SK-N-SH (cell line): ENCODE measurements around the gene ZNF628. TPM values are rescaled to one million over a fixed set of nuclear protein-coding genes. Genes with fewer than 3 reads are reported as not detected.

Experiments used
- CTCF ChIA-PET: fragments of 300-600, 350-600 bp; formaldehyde crosslinking; extraction: SDS; loops from one replicate; lab custom pipeline; 2021; lab: Yijun Ruan, JAX
- POLR2A ChIA-PET: fragments of 350-600 bp; sonication (Branson Sonifier 250); formaldehyde crosslinking; extraction: SDS; loops from one replicate; lab custom pipeline; 2020; ENCODE audit warnings: antibody characterized with exemption, inconsistent platforms; lab: Yijun Ruan, JAX
- DNase-seq: peaks from one replicate; pipeline ENCODE4 v3.0.0; 2012
- H2AFZ ChIP-seq: fragments of 200-600 bp; sonication (generic); 2 replicates; pipeline ENCODE4 v1.8.1; 2016; ENCODE audit warnings: antibody characterized with exemption, mild to moderate bottlenecking, low read depth
- H3F3A ChIP-seq: fragments of 200-600 bp; sonication (generic); replicated peaks from 2 replicates; pipeline ENCODE3; 2016; ENCODE audit warnings: antibody characterized with exemption, mild to moderate bottlenecking; ENCODE audit not compliant: insufficient read depth
- H3K27ac ChIP-seq, 2 experiments: fragments of 200-500 bp in 1 of 2; fragments of 200-600 bp in 1 of 2; sonication (Bioruptor generic) in 1 of 2; sonication (generic), shearing (Covaris generic) in 1 of 2; 2 replicates each; pipeline versions ENCODE4 v1.5.1 to v1.6.1; 2014 to 2016; ENCODE audit warnings: low read depth in 2 of 2, inconsistent platforms in 1 of 2, low read length in 1 of 2, mild to moderate bottlenecking in 1 of 2, mixed read lengths in 1 of 2
- H3K27me3 ChIP-seq: fragments of 200-600 bp; sonication (generic), shearing (Covaris generic); 2 replicates; pipeline ENCODE4 v1.6.1; 2016; ENCODE audit warnings: mixed run types; ENCODE audit not compliant: insufficient read depth
- H3K36me3 ChIP-seq, 2 experiments: fragments of 200-500 bp in 1 of 2; fragments of 200-600 bp in 1 of 2; sonication (Bioruptor generic) in 1 of 2; sonication (generic) in 1 of 2; replicated peaks in 1 of 2; 2 replicates each; pipeline versions ENCODE3 to v1.5.1; 2014 to 2016; ENCODE audit warnings: low read length in 1 of 2, mild to moderate bottlenecking in 1 of 2; ENCODE audit not compliant: insufficient read depth in 2 of 2, control insufficient read depth in 1 of 2
- H3K4me1 ChIP-seq, 2 experiments: fragments of 200-500 bp in 1 of 2; fragments of 200-600 bp in 1 of 2; sonication (Bioruptor generic) in 1 of 2; sonication (generic), shearing (Covaris generic) in 1 of 2; 2 replicates each; pipeline versions ENCODE4 v1.5.1 to v1.6.1; 2014 to 2016; ENCODE audit warnings: low read depth in 1 of 2, low read length in 1 of 2, mixed run types in 1 of 2; ENCODE audit not compliant: insufficient read depth in 2 of 2, control insufficient read depth in 1 of 2
- H3K4me2 ChIP-seq: fragments of 200-600 bp; sonication (generic), shearing (Covaris generic); 2 replicates; pipeline ENCODE4 v1.6.1; 2017; ENCODE audit warnings: mixed run types
- H3K4me3 ChIP-seq, 2 experiments: fragments of 200-500 bp in 1 of 2; fragments of 200-600 bp in 1 of 2; sonication (Bioruptor generic) in 1 of 2; sonication (generic), shearing (Covaris generic) in 1 of 2; 2 replicates each; pipeline versions ENCODE4 v1.5.1 to v1.8.1; 2014 to 2016; ENCODE audit warnings: low read depth in 2 of 2, inconsistent platforms in 1 of 2, low read length in 1 of 2, mild to moderate bottlenecking in 1 of 2, mixed read lengths in 1 of 2, moderate library complexity in 1 of 2
- H3K79me2 ChIP-seq: fragments of 200-600 bp; sonication (generic); 2 replicates; pipeline ENCODE4 v1.8.1; 2017; ENCODE audit warnings: mild to moderate bottlenecking; ENCODE audit not compliant: insufficient read depth
- H3K9ac ChIP-seq: fragments of 200-600 bp; sonication (generic); 2 replicates; pipeline ENCODE4 v1.6.1; 2017; ENCODE audit warnings: mixed run types
- H3K9me2 ChIP-seq: fragments of 200-600 bp; sonication (generic); 2 replicates; pipeline ENCODE4 v1.6.1; 2017; ENCODE audit warnings: mixed run types
- H3K9me3 ChIP-seq: fragments of 200-600 bp; sonication (generic); 2 replicates; pipeline ENCODE4 v1.6.1; 2017; ENCODE audit warnings: mixed run types, mild to moderate bottlenecking, moderate library complexity
- H4K20me1 ChIP-seq: fragments of 200-600 bp; sonication (generic); 2 replicates; pipeline ENCODE4 v1.6.1; 2017; ENCODE audit warnings: mild to moderate bottlenecking, mixed run types; ENCODE audit not compliant: insufficient read depth
- CTCF ChIP-seq: fragments of 200-600 bp; sonication (generic); IDR thresholded peaks from 2 replicates; pipeline ENCODE4 v1.6.1; 2017; ENCODE audit warnings: antibody characterized with exemption, mild to moderate bottlenecking, moderate library complexity
- MAX ChIP-seq: IDR thresholded peaks from 2 replicates; pipeline ENCODE4 v1.4.0; 2012; ENCODE audit warnings: low read depth
- NFIC ChIP-seq: IDR thresholded peaks from 2 replicates; pipeline ENCODE4 v1.4.0; 2012; ENCODE audit warnings: borderline replicate concordance
- POLR2AphosphoS5 ChIP-seq: IDR thresholded peaks from 2 replicates; pipeline ENCODE4 v1.6.1; 2012; ENCODE audit warnings: low read depth, low read length
- RCOR1 ChIP-seq: fragments of 150-350 bp; IDR thresholded peaks from 2 replicates; pipeline ENCODE4 v1.6.1; 2017; ENCODE audit warnings: antibody characterized with exemption, low read length
- REST ChIP-seq: IDR thresholded peaks from 2 replicates; pipeline ENCODE4 v1.6.1; 2012; ENCODE audit warnings: mild to moderate bottlenecking, low read depth, low read length, moderate library complexity
- SIN3A ChIP-seq: IDR thresholded peaks from 2 replicates; pipeline ENCODE4 v1.6.1; 2012; ENCODE audit warnings: low read depth, mild to moderate bottlenecking, low read length, moderate library complexity, borderline replicate concordance
- TEAD4 ChIP-seq: IDR thresholded peaks from 2 replicates; pipeline ENCODE4 v1.4.0; 2012; ENCODE audit warnings: mild to moderate bottlenecking, borderline replicate concordance; ENCODE audit not compliant: insufficient read depth
- USF2 ChIP-seq: fragments of 150-350 bp; IDR thresholded peaks from 2 replicates; pipeline ENCODE4 v1.6.1; 2017; ENCODE audit warnings: antibody characterized with exemption, low read length, low read depth, borderline replicate concordance
- WGBS: methylation state at CpG from one replicate; pipeline ENCODE4 v1.1.6; 2017; ENCODE audit warnings: low lambda C conversion rate; 5-methylcytosine and 5-hydroxymethylcytosine counted together
- polyA plus RNA-seq, 3 experiments: library from polyadenylated mRNA; depleted of rRNA; stranded (reverse); fragments of >200 nt; gene quantifications; 2 replicates each; pipeline ENCODE4 v1.2.3, GENCODE V29; 2012

Gene ZNF628
- polyA plus RNA-seq, 1 of the 3 experiments (the other 2 are of a cell fraction) = 1.6 TPM

GRCh38 chr19:55461259-55461973, 15.0 kb upstream of the ZNF628 start, which contains the start of gene ISOC2 (continued):
- TF ChIP-seq REST (no peak), MAX (peak; percentile 95), NFIC (no peak), TEAD4 (no peak), SIN3A (peak; percentile 19; the same call in 1 of the 2 replicates), CTCF (no peak)

- Histone ChIP-seq H3K9ac (peak overlapping the region; percentile 53; the same call in 1 of the 2 replicates), H3K4me1 (peaks cover 9 to 18% of the 10 kb centered on the region in 2 experiments; a peak in 2 of 4 replicates), H3K9me3 (no peaks in the 10 kb centered on the region), H3F3A (peaks cover 19% of the 10 kb centered on the region), H3K9me2 (no peaks in the 10 kb centered on the region), H3K79me2 (peaks cover 12% of the 10 kb centered on the region; the same call in 1 of the 2 replicates), H3K36me3 (no peaks in the 10 kb centered on the region), H2AFZ (peak overlapping the region; percentile 92; the same call in 1 of the 2 replicates), H4K20me1 (no peaks in the 10 kb centered on the region), H3K27me3 (no peaks in the 10 kb centered on the region), H3K27ac (peak overlapping the region; percentile 37 to 63; a peak in 3 of 4 replicates), H3K4me2 (peak overlapping the region; percentile 81), H3K4me3 (peak overlapping the region; percentile 55 to 71)
- peak; percentile 73 for DNase-seq
- TF ChIP-seq RCOR1 = peak; percentile 48; the same call in 1 of the 2 replicates
- no peak for TF ChIP-seq USF2
- peak; percentile 26; the same call in 1 of the 2 replicates for TF ChIP-seq POLR2AphosphoS5
- peak; percentile 43; the same call in 1 of the 2 replicates for TF ChIP-seq NFIC
- ChIA-PET POLR2A (interaction anchor here (0.7 to 0.9 kb wide), 4 partner anchors 10 to 54 kb away, joined by 3 to 7 read pairs (median 4); partner anchors contain the start of genes UBE2S and ZNF628), CTCF (interaction anchor here (0.6 to 1.4 kb wide), 3 partner anchors 9 to 169 kb away, joined by 3 to 8 read pairs (median 5); no protein-coding TSS in a partner anchor)
- 40% methylated on average over 11 of the region's 27 CpGs for WGBS
Measured at GRCh38 chr19:55461974-55462626, 14.3 kb upstream of the ZNF628 start.
